Vagina (tissue), 2 donors: ENCODE results near the gene PPM1A. TPM values are rescaled to one million over a fixed set of nuclear protein-coding genes. Genes with fewer than 3 reads are reported as not detected.

Experiments
- DNase-seq, 2 donors: peaks; one replicate each; pipeline ENCODE4 v3.0.0-alpha.2; 2017; ENCODE audit errors: extremely low spot score in 2 of 2
- H3K27ac ChIP-seq: fragments of 200-600 bp; sonication (generic); one replicate; pipeline ENCODE4 v1.5.1; 2019
- H3K27me3 ChIP-seq: fragments of 200-600 bp; sonication (generic); one replicate; pipeline ENCODE4 v1.5.1; 2019
- H3K36me3 ChIP-seq, 2 donors: fragments of 200-600 bp; sonication (generic); one replicate each; pipeline ENCODE4 v1.5.1; 2017 to 2019
- H3K4me1 ChIP-seq: fragments of 200-600 bp; sonication (generic); one replicate; pipeline ENCODE4 v1.5.1; 2019
- H3K4me3 ChIP-seq, 2 donors: fragments of 200-600 bp; sonication (generic); 1 replicate in 1 of 2; 2 replicates in 1 of 2; pipeline ENCODE4 v1.5.1; 2016 to 2019
- H3K9me3 ChIP-seq: fragments of 200-600 bp; sonication (generic); one replicate; pipeline ENCODE4 v1.5.1; 2019
- CTCF ChIP-seq, 3 experiments: fragments of 450-650 bp in 2 of 3; fragments of 200-600 bp in 1 of 3; sonication (generic) in 1 of 3; IDR thresholded peaks; one replicate each; pipeline ENCODE4 v1.5.1; 2017 to 2019; ENCODE audit warnings: antibody characterized with exemption in 3 of 3, mild to moderate bottlenecking in 2 of 3, moderate library complexity in 2 of 3
- POLR2A ChIP-seq, 2 donors: fragments of 450-650 bp; IDR thresholded peaks; one replicate each; pipeline ENCODE4 v1.6.1; 2017; ENCODE audit warnings: antibody characterized with exemption in 2 of 2, mild to moderate bottlenecking in 2 of 2, moderate library complexity in 2 of 2
- POLR2AphosphoS5 ChIP-seq, 2 donors: sonication (generic); formaldehyde crosslinking; IDR thresholded peaks; one replicate each; pipeline ENCODE4 v1.9.0; 2017; ENCODE audit warnings: antibody characterized with exemption in 2 of 2, mild to moderate bottlenecking in 2 of 2, low read depth in 1 of 2; ENCODE audit not compliant: insufficient read depth in 1 of 2
- intact Hi-C: fragments of 100-400 bp; cut with DNase I; formaldehyde crosslinking; loops from one replicate; pipeline ENCODE4 v1.15.1; 2023
- total RNA-seq: library from RNA; depleted of rRNA; stranded (reverse); fragments of >200 nt; gene quantifications from one replicate; pipeline ENCODE4 v1.2.3, GENCODE V29; 2016

Gene PPM1A
- total RNA-seq, 1 donor from 2014 or later = 33.9 TPM

GRCh38 chr14:60220084-60220483 is 28.9 kb upstream of the PPM1A start:
- H3K36me3 ChIP-seq = no peaks in the 10 kb centered on the region
- H3K27me3 ChIP-seq = no peaks in the 10 kb centered on the region
- intact Hi-C loops = no loop called here
- TF ChIP-seq CTCF (IDR thresholded peaks at IDR 0.05) (no peak), POLR2A (IDR thresholded peaks at IDR 0.05) (no peak), POLR2AphosphoS5 (IDR thresholded peaks at IDR 0.05; ENCODE audit: insufficient read depth in 1 of 2, low read depth in 1 of 2) (no peak)
- H3K4me1 ChIP-seq = no peaks in the 10 kb centered on the region
- DNase-seq = no peak
- no peak overlapping the region for H3K27ac ChIP-seq
- no peaks in the 10 kb centered on the region for H3K9me3 ChIP-seq
- no peak overlapping the region for H3K4me3 ChIP-seq

- Histone ChIP-seq H3K27me3 (no peaks in the 10 kb centered on the region), H3K9me3 (no peaks in the 10 kb centered on the region), H3K4me1 (no peaks in the 10 kb centered on the region), H3K4me3 (no peak overlapping the region), H3K36me3 (no peaks in the 10 kb centered on the region), H3K27ac (no peak overlapping the region)
- DNase-seq = no peak
- TF ChIP-seq POLR2A (IDR thresholded peaks at IDR 0.05) (no peak), POLR2AphosphoS5 (IDR thresholded peaks at IDR 0.05; ENCODE audit: insufficient read depth in 1 of 2, low read depth in 1 of 2) (no peak), CTCF (IDR thresholded peaks at IDR 0.05) (no peak)
- intact Hi-C loops = no loop called here
Measured at GRCh38 chr14:60220917-60221316, 28.1 kb upstream of the PPM1A start.

DNA sequence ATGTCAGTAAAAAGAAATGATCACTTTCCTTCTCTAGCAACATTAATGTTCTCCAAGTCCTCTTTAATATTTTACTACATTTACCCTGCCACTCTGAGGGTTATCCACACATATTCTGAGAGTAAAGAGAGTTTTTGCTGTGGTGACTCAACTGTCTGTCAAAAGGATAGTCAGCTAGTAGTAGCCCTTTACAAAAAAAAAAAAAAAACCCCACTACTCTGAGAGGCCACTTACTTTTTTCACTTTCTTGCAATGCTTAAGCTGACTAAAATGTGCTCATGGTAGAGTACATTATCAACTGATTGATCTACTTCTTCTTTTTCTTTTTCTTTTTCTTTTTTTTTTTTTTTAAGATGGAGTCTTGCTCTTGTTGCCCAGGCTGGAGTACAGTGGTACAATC is 27.6 kb upstream of the PPM1A start:
- DNase-seq = no peak
- no peaks in the 10 kb centered on the region for H3K9me3 ChIP-seq
- no peaks in the 10 kb centered on the region for H3K4me1 ChIP-seq
- H3K27me3 ChIP-seq = no peaks in the 10 kb centered on the region
- TF ChIP-seq POLR2AphosphoS5 (IDR thresholded peaks at IDR 0.05; ENCODE audit: insufficient read depth in 1 of 2, low read depth in 1 of 2) = no peak
- no peak for TF ChIP-seq CTCF (IDR thresholded peaks at IDR 0.05)
- no peak for TF ChIP-seq POLR2A (IDR thresholded peaks at IDR 0.05)
- no peak overlapping the region for H3K27ac ChIP-seq
- intact Hi-C loops = no loop called here
- H3K4me3 ChIP-seq = no peak overlapping the region
- no peaks in the 10 kb centered on the region for H3K36me3 ChIP-seq

- DNase-seq = no peak
- H3K27me3 ChIP-seq = no peaks in the 10 kb centered on the region
- H3K27ac ChIP-seq = no peak overlapping the region
- no peak overlapping the region for H3K4me3 ChIP-seq
- no peaks in the 10 kb centered on the region for H3K36me3 ChIP-seq
- TF ChIP-seq POLR2A (IDR thresholded peaks at IDR 0.05) (no peak), CTCF (IDR thresholded peaks at IDR 0.05) (no peak), POLR2AphosphoS5 (IDR thresholded peaks at IDR 0.05; ENCODE audit: insufficient read depth in 1 of 2, low read depth in 1 of 2) (no peak)
- no peaks in the 10 kb centered on the region for H3K4me1 ChIP-seq
- H3K9me3 ChIP-seq = no peaks in the 10 kb centered on the region
- intact Hi-C loops = no loop called here
Measured at GRCh38 chr14:60222820-60223219, 26.2 kb upstream of the PPM1A start.

- TF ChIP-seq CTCF (IDR thresholded peaks at IDR 0.05) = no peak
- no peak for TF ChIP-seq POLR2AphosphoS5 (IDR thresholded peaks at IDR 0.05; ENCODE audit: insufficient read depth in 1 of 2, low read depth in 1 of 2)
- no peak for TF ChIP-seq POLR2A (IDR thresholded peaks at IDR 0.05)
- Histone ChIP-seq H3K27me3 (no peaks in the 10 kb centered on the region), H3K27ac (no peak overlapping the region), H3K4me1 (no peaks in the 10 kb centered on the region), H3K4me3 (no peak overlapping the region), H3K9me3 (no peaks in the 10 kb centered on the region), H3K36me3 (no peaks in the 10 kb centered on the region)
- DNase-seq = no peak
- intact Hi-C loops = no loop called here
Measured at GRCh38 chr14:60225265-60225664, 23.8 kb upstream of the PPM1A start.
